Spinal cord (tissue), 10 donors: ENCODE measurements around the gene THEM4. TPM values are rescaled to one million over a fixed set of nuclear protein-coding genes. Genes with fewer than 3 reads are reported as not detected.

Experiments used
- DNase-seq, 6 donors: peaks; one replicate each; pipeline versions ENCODE4 v3.0.0 to v3.0.0-alpha.2; 2013 to 2015; ENCODE audit warnings: low spot score in 6 of 6, low read depth in 4 of 6
- H3K27ac ChIP-seq: one replicate; pipeline ENCODE4 v1.5.1; 2013; ENCODE audit warnings: low read depth, low read length, control low read depth
- H3K27me3 ChIP-seq: one replicate; pipeline ENCODE4 v1.6.1; 2013; ENCODE audit warnings: low read length; ENCODE audit not compliant: control insufficient read depth, insufficient read depth
- H3K36me3 ChIP-seq: one replicate; pipeline ENCODE4 v1.6.1; 2013; ENCODE audit warnings: low read length; ENCODE audit not compliant: control insufficient read depth, insufficient read depth
- H3K4me1 ChIP-seq: one replicate; pipeline ENCODE4 v1.6.1; 2013; ENCODE audit warnings: low read length; ENCODE audit not compliant: control insufficient read depth, insufficient read depth
- H3K4me3 ChIP-seq: one replicate; pipeline ENCODE4 v1.5.1; 2013; ENCODE audit warnings: low read depth, low read length, control low read depth
- H3K9me3 ChIP-seq: one replicate; pipeline ENCODE4 v1.6.1; 2013; ENCODE audit warnings: low read length; ENCODE audit not compliant: control insufficient read depth, insufficient read depth
- WGBS: methylation state at CpG from one replicate; pipeline ENCODE4 v1.1.5; 2013; ENCODE audit warnings: missing lambda C conversion rate; ENCODE audit not compliant: insufficient coverage; 5-methylcytosine and 5-hydroxymethylcytosine counted together
- long read RNA-seq, 4 donors: transcript quantifications; one replicate each; lab custom pipeline, GENCODE V29; 2026
- polyA plus RNA-seq, 2 donors: library from polyadenylated mRNA; unstranded; fragments of 120-200 nt; gene quantifications; one replicate each; pipeline ENCODE4 v1.2.1, GENCODE V29; 2013; ENCODE audit not compliant: insufficient read length in 2 of 2
- total RNA-seq, 2 donors: library from RNA; depleted of rRNA in 1 of 2; stranded (reverse); fragments of 120-200 nt in 1 of 2; fragments of >200 nt in 1 of 2; gene quantifications; one replicate each; pipeline versions ENCODE4 v1.2.3 to v1.2.4, GENCODE V29; 2013 to 2014
- donor health status: healthy.

The THEM4 gene
- total RNA-seq (10 to 100 TPM; 13.0 to 16.8 TPM), polyA plus RNA-seq (10 to 100 TPM; 25.8 to 34.0 TPM)
- long read RNA-seq, donor 1, transcript THEM4-202 (7 exons, 1,832 nt): major isoform, 6 of 26 reads
- long read RNA-seq, donor 1, partial matches to known transcripts: 15 of 26 reads
- long read RNA-seq, donor 1, other reads (novel, unspliced or antisense): 0 of 26 reads
- long read RNA-seq, donor 2, partial matches to known transcripts: 0 of 3 reads
- long read RNA-seq, donor 2, other reads (novel, unspliced or antisense): 0 of 3 reads
- long read RNA-seq, donor 3: 0 reads
- long read RNA-seq, donor 4, partial matches to known transcripts: 9 of 18 reads
- long read RNA-seq, donor 4, other reads (novel, unspliced or antisense): 0 of 18 reads

DNA sequence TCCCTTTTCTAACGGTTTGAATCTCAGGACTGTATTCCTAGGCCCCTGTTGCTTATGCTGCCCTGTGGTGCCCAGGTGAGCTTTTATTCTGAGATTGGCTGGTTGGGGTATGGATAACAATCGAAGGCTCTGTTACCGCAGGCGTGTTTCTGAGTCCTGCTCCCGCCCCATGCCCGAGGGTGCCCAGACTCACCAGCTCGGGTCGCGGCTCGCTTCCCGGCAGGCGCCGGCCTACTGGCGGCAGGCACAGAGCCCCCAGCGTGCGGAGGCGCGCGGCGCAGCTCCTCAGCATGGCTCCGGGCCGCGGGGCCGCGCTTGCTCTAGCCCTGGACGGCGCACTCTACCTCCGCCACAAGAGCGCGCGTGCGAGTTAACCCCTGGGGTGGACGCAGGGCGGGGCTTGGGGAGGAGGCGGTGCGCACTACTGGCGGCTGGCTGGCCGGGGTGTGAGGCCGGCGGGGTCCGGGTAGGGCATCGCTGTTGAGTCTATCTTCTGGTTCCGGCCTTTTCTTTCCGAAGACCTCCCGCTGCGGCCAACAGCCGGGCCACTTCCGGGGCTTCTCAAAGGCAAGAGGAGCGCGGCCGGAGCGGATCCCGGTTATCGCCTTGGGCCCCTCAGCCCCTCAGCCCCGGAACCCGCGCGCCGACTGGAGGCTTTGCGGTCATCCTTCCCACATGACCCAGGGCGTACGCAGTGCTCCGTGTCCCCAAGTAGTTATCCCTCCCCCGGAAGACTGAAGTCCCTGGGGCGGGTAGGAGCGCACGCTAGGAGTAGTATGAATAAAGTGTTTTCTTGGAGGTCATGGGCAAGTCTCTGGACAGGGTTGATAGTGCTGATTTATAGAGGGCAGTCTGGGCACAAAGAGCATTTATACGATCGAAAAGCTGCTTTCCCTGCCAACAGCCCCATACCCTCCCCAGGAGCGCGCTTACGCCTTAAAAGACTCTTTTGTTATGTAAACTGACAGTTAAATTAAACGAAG, at the start of gene THEM4:
THEM4 (minus strand) TSS at position 345 of the 983 bp plus-strand sequence; CDS start at position 292, 53 bp downstream.
- Histone ChIP-seq H3K27me3 (no peaks in the 10 kb centered on the region), H3K27ac (peak within 1 kb of the TSS; percentile 17), H3K9me3 (peaks cover 4% of the 10 kb centered on the region), H3K36me3 (peaks cover 11% of the 10 kb centered on the region), H3K4me1 (no peaks in the 10 kb centered on the region), H3K4me3 (peak within 1 kb of the TSS; percentile 60)
- peak; percentile 71 to 97 (median 85) for DNase-seq
- under 1% methylated on average over 62 of the region's 73 CpGs for WGBS

GRCh38 chr1:151958959-151959358, 49.6 kb upstream of the THEM4 start:
- whole genome bisulfite sequencing: 100% methylated on average over 1 of the region's 2 CpGs
- H3K4me3 ChIP-seq: no peak overlapping the region
- DNase-seq: no peak
- H3K27me3 ChIP-seq: no peaks in the 10 kb centered on the region
- no peaks in the 10 kb centered on the region for H3K36me3 ChIP-seq
- H3K9me3 ChIP-seq: no peaks in the 10 kb centered on the region
- H3K4me1 ChIP-seq: no peaks in the 10 kb centered on the region
- H3K27ac ChIP-seq: no peak overlapping the region

GRCh38 chr1:151956957-151957497, 47.7 kb upstream of the THEM4 start:
- no peak for DNase-seq
- Histone ChIP-seq H3K36me3 (no peaks in the 10 kb centered on the region), H3K4me1 (no peaks in the 10 kb centered on the region), H3K4me3 (no peak overlapping the region), H3K27me3 (no peaks in the 10 kb centered on the region), H3K27ac (no peak overlapping the region), H3K9me3 (no peaks in the 10 kb centered on the region)
- WGBS: no CpG with 5 or more reads among the region's 3 CpGs

DNA sequence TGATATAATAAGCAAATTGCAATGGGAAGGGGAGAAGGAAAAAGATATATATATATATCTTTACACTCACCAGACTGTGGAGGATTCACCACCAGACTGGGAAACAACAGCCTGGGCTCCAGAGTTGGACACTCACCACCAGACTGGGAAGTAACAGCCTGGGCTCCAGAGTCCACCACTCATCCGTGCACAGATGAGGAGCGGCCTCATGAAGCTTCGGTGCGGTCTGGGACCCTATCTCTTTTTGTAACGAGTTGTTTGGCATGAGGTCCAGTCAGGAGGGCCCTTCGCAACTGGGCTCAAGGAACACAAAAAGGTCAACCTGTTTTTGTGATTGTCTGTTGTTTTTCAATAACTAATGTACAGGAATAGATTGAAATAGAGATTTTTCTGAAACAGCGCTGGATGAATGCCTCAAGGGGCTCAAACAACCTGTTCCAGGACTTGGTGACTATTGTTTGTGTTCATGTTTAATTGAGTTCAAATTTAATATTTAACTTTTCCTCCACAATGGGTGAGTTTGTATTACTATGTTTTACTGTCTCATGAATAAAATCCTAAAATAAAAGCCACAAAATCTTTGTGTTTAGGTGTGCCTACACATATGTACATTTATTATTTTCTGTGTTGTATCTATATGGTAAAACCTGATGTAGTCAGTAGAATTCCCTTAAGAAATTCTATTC, 44.2 kb upstream of the THEM4 start:
- Histone ChIP-seq H3K27ac (no peak overlapping the region), H3K27me3 (no peaks in the 10 kb centered on the region), H3K4me3 (no peak overlapping the region), H3K9me3 (no peaks in the 10 kb centered on the region), H3K36me3 (no peaks in the 10 kb centered on the region), H3K4me1 (no peaks in the 10 kb centered on the region)
- DNase-seq: no peak
- 62% methylated on average over 6 of the region's 7 CpGs for WGBS

GRCh38 chr1:151952811-151953210, 43.5 kb upstream of the THEM4 start:
- Histone ChIP-seq H3K27me3 (no peaks in the 10 kb centered on the region), H3K9me3 (no peaks in the 10 kb centered on the region), H3K27ac (no peak overlapping the region), H3K36me3 (no peaks in the 10 kb centered on the region), H3K4me3 (no peak overlapping the region), H3K4me1 (no peaks in the 10 kb centered on the region)
- WGBS: no CpG with 5 or more reads among the region's 1 CpG
- no peak for DNase-seq

GRCh38 chr1:151949371-151950193, 40.3 kb upstream of the THEM4 start:
- no peaks in the 10 kb centered on the region for H3K9me3 ChIP-seq
- no peak for DNase-seq
- no peaks in the 10 kb centered on the region for H3K27me3 ChIP-seq
- WGBS: 92% methylated on average over 18 of the region's 18 CpGs
- no peak overlapping the region for H3K27ac ChIP-seq
- no peaks in the 10 kb centered on the region for H3K4me1 ChIP-seq
- H3K36me3 ChIP-seq: no peaks in the 10 kb centered on the region
- no peak overlapping the region for H3K4me3 ChIP-seq

DNA sequence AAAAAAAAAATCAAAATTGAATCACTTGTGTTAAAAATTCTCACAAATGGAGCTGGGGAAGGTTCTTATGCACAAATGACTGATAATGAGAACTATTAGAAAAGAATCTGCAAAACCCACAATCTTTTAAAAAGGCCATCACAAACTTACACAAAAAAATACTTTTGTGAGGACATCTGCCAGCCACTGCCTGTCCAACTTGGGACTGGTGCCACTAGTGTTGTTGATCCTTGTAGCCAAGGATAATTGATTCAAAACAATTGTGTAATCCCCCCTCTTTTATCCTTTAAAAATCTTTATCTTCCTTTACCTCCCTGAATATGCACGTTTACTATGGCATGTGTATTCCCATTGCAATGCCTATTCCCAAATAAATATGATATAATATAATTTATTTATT, 39.2 kb upstream of the THEM4 start:
- no peaks in the 10 kb centered on the region for H3K27me3 ChIP-seq
- no CpG with 5 or more reads among the region's 1 CpG for WGBS
- DNase-seq: no peak
- H3K4me1 ChIP-seq: no peaks in the 10 kb centered on the region
- no peaks in the 10 kb centered on the region for H3K36me3 ChIP-seq
- no peaks in the 10 kb centered on the region for H3K9me3 ChIP-seq
- no peak overlapping the region for H3K27ac ChIP-seq
- H3K4me3 ChIP-seq: no peak overlapping the region

DNA sequence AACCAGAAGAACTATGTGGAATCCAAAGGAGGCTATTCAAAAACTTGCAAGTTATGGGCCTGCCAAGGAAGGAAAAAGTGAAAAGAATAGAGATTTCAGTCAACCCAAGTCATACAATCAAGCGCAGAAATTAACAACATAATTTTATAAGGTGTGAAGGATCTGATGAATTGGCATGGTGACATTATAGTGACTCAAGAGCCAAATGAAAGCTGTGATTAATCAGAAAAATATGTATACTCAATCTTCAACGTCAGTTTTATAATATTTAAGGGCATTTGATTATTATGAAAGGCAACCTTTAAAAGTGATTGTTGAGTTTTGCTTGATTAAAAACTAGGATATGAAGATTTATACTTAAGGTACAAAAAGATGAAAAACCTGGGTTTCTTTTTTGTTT, 37.8 kb upstream of the THEM4 start:
- Histone ChIP-seq H3K4me3 (no peak overlapping the region), H3K36me3 (no peaks in the 10 kb centered on the region), H3K27me3 (no peaks in the 10 kb centered on the region), H3K9me3 (no peaks in the 10 kb centered on the region), H3K4me1 (no peaks in the 10 kb centered on the region), H3K27ac (no peak overlapping the region)
- WGBS: no CpG with 5 or more reads among the region's 2 CpGs
- no peak for DNase-seq
